Retina (tissue), 1 donor: ENCODE data around the gene IRGM.
"Not testable (repeated sequence)": the region's sequence is repeated elsewhere in the genome, so short reads cannot be mapped to it uniquely, and the experiment has no call there.

ENCODE experiments used
- DNase-seq: peaks from one replicate; pipeline ENCODE4 v3.0.0-alpha.2; 2016

IRGM gene, protein sequence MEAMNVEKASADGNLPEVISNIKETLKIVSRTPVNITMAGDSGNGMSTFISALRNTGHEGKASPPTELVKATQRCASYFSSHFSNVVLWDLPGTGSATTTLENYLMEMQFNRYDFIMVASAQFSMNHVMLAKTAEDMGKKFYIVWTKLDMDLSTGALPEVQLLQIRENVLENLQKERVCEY

GRCh38 chr5:150846308-150846653 is at the start of gene IRGM:
TSS of gene IRGM (plus strand) at chr5:150846521. CDS start at chr5:150848124, 1,603 bp downstream.
- DNase-seq = not testable (repeated sequence)

DNA sequence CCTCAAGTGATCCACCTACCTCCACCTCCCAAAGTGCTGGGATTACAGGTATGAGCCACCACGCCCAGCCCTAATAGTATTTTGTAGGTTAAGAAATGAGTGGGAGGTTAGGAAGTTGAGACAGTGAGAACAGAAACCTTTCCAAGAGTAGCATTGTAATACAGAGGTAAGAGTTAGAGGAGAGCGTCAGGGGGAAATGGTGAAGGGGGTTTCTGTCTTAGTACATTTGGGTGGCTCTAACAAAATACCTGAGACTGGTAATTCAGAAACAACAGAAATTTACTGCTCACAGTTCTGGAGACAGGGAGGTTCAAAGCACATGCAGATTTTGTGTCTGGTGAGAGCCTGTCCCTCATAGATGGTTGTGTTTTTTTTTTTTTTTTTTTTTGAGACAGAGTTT is 48.9 kb upstream of the IRGM start:
- DNase-seq = no peak

- peak; percentile 84 for DNase-seq
These were observed 45.0 kb upstream of the IRGM start for GRCh38 chr5:150801117-150801927.

GRCh38 chr5:150804388-150804787 is 41.9 kb upstream of the IRGM start:
- no peak for DNase-seq

DNA sequence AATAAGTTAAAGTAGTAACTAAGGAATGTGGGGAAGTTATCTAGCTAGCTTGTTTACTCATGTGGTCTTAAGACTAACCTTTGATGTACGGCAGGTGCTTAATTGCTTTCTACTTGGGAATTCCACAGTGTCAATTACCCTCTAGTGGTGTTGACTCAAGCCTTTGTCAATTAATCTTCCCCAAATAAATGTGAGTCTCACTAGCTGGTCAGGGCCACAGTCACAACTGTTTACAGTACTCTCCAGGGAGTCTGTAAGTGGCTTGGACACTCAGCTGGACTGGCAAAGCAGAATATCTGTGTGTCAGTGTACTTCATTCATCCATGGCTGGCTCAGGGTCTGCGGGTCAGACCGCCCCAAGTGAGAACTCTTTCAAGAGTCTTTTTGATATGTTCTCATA is 37.0 kb upstream of the IRGM start:
- no peak for DNase-seq

- DNase-seq = no peak
These were observed 31.3 kb upstream of the IRGM start for GRCh38 chr5:150815010-150815409.

- DNase-seq = no peak
These were observed 29.4 kb upstream of the IRGM start for GRCh38 chr5:150816946-150817345.

GRCh38 chr5:150829744-150830143 is 16.6 kb upstream of the IRGM start:
- DNase-seq = no peak

GRCh38 chr5:150831821-150832220 is 14.5 kb upstream of the IRGM start:
- DNase-seq = not testable (repeated sequence)

- no peak for DNase-seq
These were observed 10.3 kb upstream of the IRGM start for GRCh38 chr5:150836064-150836463.

DNA sequence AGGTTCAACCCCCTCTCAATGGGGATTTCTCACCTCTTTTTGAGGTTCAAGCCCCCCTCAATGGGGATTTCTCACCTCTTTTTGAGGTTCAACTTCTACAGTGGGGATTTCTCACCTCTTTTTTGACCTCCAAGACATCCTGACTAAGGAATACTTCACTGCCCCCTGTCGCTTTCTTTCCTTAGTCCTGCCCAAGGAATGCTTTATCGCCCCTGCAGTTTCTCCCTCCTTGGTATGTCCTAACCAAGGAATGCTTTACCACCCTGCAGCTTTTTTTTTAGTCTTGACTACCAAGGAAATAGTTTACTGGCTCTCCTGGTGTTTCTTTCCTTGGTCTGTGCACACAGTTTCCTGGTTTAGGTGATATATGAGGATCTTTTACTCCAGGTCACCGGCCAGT is 9.6 kb upstream of the IRGM start:
- DNase-seq = no peak

GRCh38 chr5:150845185-150845859 is 999 bp upstream of the IRGM start:
- DNase-seq = not testable (repeated sequence)

DNA sequence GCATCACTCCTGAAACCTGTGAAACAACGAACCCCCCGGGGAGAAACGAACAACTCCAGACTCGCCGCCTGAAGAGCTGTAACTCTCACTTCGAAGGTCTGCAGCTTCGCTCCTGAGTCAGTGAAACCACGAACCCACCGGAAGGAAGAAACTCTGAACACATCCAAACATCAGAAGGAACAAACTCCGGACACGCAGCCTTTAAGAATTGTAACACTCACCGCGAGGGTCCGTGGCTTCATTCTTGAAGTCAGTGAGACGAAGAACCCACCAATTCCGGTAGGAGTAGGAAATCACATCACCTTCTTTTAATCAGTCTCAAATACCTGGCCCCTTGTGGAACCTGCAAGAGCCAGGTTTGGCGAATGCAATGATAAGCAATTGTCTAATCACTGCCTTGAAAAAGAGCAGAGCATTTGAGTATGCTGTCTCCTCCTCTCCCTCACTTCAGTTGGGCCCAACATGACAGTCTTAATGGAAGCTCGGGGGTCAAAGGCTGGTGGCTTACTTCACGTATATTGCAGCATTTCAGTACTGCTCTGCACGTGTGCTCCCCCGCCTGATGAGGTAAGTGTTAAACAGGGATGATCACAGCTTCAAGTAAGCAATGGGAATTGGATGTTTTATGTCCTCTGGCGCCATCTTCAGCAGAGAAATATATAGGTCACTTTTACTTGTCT is 473 bp downstream of the IRGM start:
- peak; percentile 68 for DNase-seq

- no peak for DNase-seq
These were observed 994 bp downstream of the IRGM start for GRCh38 chr5:150847334-150847695.

DNA sequence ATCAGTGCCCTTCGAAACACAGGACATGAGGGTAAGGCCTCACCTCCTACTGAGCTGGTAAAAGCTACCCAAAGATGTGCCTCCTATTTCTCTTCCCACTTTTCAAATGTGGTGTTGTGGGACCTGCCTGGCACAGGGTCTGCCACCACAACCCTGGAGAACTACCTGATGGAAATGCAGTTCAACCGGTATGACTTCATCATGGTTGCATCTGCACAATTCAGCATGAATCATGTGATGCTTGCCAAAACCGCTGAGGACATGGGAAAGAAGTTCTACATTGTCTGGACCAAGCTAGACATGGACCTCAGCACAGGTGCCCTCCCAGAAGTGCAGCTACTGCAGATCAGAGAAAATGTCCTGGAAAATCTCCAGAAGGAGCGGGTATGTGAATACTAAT is 1.9 kb downstream of the IRGM start:
- no peak for DNase-seq

DNA sequence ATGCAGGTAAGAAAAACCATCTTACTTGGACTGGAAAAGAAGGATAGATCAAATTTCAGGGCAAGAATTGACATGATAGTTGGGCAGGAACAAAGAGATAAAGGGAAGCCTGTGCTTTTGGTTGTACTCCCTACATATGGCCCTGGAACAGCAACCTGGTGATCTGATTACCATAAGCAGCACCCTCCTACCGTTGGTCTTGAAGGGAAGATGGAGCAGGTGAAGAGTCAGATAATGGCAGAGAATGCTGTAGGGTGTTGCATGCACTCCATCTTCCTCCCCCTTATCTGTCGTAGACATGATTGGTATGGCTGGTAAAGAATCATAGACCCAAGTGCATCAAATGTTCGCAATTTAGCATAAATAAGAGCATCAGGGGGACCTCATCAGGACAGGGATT is 4.7 kb downstream of the IRGM start:
- no peak for DNase-seq

DNA sequence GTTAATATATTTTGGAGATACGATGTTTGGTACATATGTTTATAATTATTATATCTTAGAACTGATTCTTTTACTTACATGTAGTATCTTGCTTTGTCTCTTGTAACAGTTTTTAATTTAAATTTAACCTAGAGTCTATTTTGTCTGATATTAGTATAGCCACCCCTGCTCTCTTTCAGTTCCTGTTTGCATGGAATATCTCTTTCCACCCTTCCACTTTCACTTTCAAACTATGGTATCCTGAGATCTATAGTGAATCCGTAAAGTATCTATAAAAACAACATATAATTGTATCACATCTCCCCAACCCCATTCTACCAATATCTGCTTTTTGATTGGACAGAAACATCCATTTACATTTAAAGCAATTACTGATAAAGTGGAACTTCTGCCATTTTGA is 7.2 kb downstream of the IRGM start:
- no peak for DNase-seq

DNA sequence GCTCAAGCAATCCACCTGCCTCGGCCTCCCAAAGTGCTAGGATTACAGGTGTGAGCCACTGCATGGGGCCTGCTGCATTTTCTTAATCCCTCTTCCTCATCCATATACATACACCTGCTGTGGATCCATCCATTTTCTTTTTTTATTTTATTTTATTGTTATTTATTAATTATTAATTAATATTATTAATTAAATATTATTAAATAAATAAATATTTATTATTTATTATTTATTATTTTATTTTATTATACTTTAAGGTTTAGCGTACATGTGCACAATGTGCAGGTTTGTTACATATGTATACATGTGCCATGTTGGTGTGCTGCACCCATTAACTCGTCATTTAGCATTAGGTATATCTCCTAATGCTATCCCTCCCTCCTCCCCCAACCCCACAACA is 10.4 kb downstream of the IRGM start:
- not testable (repeated sequence) for DNase-seq

DNA sequence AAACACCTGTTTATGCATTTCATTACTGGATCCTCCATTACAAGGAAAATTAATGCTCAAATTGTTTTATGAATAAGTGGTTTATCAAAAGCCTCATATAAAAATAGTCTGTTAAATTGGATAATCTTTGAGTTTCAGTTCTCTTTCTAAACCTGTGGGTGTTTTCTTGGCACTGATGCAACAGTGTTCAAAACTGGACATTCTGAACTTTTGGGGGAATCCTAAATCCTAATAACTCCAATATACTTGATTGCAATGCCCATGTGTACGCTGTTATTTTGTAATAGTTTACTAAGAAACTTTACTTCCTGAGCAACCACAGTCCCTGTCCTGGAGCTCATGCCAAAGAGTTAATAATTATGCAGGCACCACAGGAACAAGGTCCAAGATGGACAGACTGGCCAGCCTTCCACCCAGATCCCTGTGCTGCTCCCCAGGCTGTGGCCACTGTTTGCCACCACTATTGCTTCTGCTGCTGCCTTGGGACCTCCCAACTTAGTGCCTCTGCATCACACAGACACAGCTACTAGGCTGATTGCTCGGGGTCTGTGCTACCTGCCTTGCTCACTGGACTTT is 14.0 kb downstream of the IRGM start:
- DNase-seq = no peak

- DNase-seq = no peak
These were observed 15.7 kb downstream of the IRGM start for GRCh38 chr5:150862070-150862469.

DNA sequence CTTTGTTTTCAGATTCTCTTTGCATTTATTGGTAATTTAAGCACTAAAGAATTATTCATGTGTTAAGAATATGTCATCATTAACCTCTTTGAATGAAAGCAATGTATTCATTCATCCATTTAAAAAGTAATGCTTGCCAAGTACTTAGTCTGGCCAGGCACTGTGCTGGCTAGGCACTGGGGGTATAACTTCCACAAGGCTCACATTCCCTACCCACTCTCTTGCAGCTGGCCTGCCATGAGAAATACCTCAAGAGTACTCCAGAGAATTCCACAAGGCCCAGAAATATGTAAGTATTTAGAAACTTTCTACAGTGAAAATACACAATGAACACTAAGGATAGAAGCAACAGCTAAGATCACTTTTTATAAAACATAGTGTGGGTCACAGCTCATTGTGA is 33.0 kb downstream of the IRGM start:
- DNase-seq = no peak

- no peak for DNase-seq
These were observed 49.4 kb downstream of the IRGM start for GRCh38 chr5:150895431-150896428.
